ENCODE data around the gene SORCS2.

DNA sequence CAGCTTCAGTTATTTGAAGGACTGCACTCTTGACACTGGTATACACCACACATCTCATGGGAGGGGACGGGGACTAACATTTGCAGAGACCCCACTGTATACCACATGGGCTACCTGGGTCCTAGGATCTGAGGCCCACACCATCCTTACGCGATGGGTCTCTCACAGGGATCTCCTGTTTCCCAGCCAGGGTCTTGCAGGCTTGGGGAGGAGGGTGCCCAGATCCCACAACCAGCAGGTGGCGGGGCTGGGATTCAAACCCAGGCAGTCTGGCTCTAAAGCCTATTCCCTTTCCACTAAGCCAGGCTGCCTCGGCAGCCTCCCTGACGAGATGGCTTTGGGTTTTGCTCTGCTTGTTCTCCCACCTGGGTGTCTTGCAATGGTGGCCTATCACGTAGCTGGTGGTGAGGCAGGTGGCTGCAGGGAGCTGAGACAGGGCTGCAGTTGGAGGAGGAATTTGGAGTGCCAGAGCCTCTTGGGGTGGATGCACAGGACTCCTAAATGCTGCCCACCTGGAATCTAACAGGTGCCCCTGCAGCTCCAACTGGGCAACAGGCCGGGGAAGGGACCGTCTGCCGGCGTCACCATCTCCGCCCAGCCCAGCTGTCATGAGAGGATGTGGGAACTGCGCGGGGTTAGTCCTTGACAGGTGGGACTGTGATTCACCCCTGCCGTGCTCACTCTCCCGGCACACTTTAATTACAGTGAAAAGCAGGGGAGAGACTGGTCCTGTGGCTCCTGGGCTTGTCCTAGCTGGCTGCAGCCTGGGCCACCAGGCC, 131.7 kb downstream of the SORCS2 start:
- TF ChIP-seq POLR2A (IDR thresholded peaks at IDR 0.05): no peak
- TF ChIP-seq CTCF (IDR thresholded peaks at IDR 0.05): no peak

All from uterus (tissue), 2 donors.